H7 (cell line): ENCODE results near the gene PHF20. TPM values are rescaled to one million over a fixed set of nuclear protein-coding genes. Genes with fewer than 3 reads are reported as not detected.

Experiments
- DNase-seq: peaks from one replicate; pipeline ENCODE4 v3.0.0; 2012
- H3K27me3 ChIP-seq: 2 replicates; pipeline ENCODE4 v1.6.0; 2011; ENCODE audit warnings: mild to moderate bottlenecking, low read length; ENCODE audit not compliant: control insufficient read depth, insufficient read depth
- H3K36me3 ChIP-seq: replicated peaks from 2 replicates; pipeline ENCODE4 v1.5.1; 2011; ENCODE audit warnings: low read length; ENCODE audit not compliant: control insufficient read depth, insufficient read depth
- H3K4me3 ChIP-seq: 2 replicates; pipeline ENCODE4 v1.5.1; 2011; ENCODE audit warnings: low read depth, mild to moderate bottlenecking, control low read depth, low read length, moderate library complexity; ENCODE audit not compliant: insufficient read depth
- total RNA-seq: library from RNA; depleted of rRNA; stranded (reverse); fragments of >200 nt; shearing (Covaris generic); gene quantifications from 2 replicates; pipeline ENCODE4 v1.2.3, GENCODE V29; 2014

Gene PHF20
- total RNA-seq, 1 experiment from 2014 or later, result 31.2 TPM

- DNase-seq, result no peak
- H3K36me3 ChIP-seq, result 0 out of 2 replicates have a peak, but pooled peaks cover 1% of the 10 kb centered on the region
- H3K4me3 ChIP-seq, result no peak overlapping the region
- no peaks in the 10 kb centered on the region for H3K27me3 ChIP-seq
Measured at GRCh38 chr20:35788796-35789195, 17.0 kb downstream of the PHF20 start.

GRCh38 chr20:35791097-35791496 lies 19.3 kb downstream of the PHF20 start:
- DNase-seq, result no peak
- H3K27me3 ChIP-seq, result no peaks in the 10 kb centered on the region
- H3K36me3 ChIP-seq, result 0 out of 2 replicates have a peak, but pooled peaks cover 1% of the 10 kb centered on the region
- no peak overlapping the region for H3K4me3 ChIP-seq

- Histone ChIP-seq H3K27me3 (no peaks in the 10 kb centered on the region), H3K4me3 (no peak overlapping the region), H3K36me3 (0 out of 2 replicates have a peak, but pooled peaks cover 1% of the 10 kb centered on the region)
- no peak for DNase-seq
Measured at GRCh38 chr20:35791821-35792220, 20.0 kb downstream of the PHF20 start.

GRCh38 chr20:35792740-35793139 lies 20.9 kb downstream of the PHF20 start:
- DNase-seq, result no peak
- H3K36me3 ChIP-seq, result 0 out of 2 replicates have a peak, but pooled peaks cover 1% of the 10 kb centered on the region
- H3K4me3 ChIP-seq, result no peak overlapping the region
- H3K27me3 ChIP-seq, result no peaks in the 10 kb centered on the region

GRCh38 chr20:35796571-35796970 lies 24.8 kb downstream of the PHF20 start:
- H3K36me3 ChIP-seq, result no peaks in the 10 kb centered on the region; the same call in 1 of the 2 replicates
- no peaks in the 10 kb centered on the region for H3K27me3 ChIP-seq
- no peak overlapping the region for H3K4me3 ChIP-seq
- no peak for DNase-seq

- Histone ChIP-seq H3K36me3 (peaks cover 3% of the 10 kb centered on the region), H3K27me3 (no peaks in the 10 kb centered on the region), H3K4me3 (no peak overlapping the region)
- no peak for DNase-seq
Measured at GRCh38 chr20:35801865-35802264, 30.1 kb downstream of the PHF20 start.

- no peak overlapping the region for H3K4me3 ChIP-seq
- H3K36me3 ChIP-seq, result peaks cover 4% of the 10 kb centered on the region
- DNase-seq, result no peak
- H3K27me3 ChIP-seq, result no peaks in the 10 kb centered on the region
Measured at GRCh38 chr20:35806075-35806474, 34.3 kb downstream of the PHF20 start.

- no peaks in the 10 kb centered on the region for H3K27me3 ChIP-seq
- no peak overlapping the region for H3K4me3 ChIP-seq
- no peak for DNase-seq
- H3K36me3 ChIP-seq, result peaks cover 3% of the 10 kb centered on the region; the same call in 1 of the 2 replicates
Measured at GRCh38 chr20:35807877-35808276, 36.1 kb downstream of the PHF20 start.

GRCh38 chr20:35820715-35821114 lies 48.9 kb downstream of the PHF20 start:
- Histone ChIP-seq H3K36me3 (no peaks in the 10 kb centered on the region; the same call in 1 of the 2 replicates), H3K4me3 (no peak overlapping the region), H3K27me3 (no peaks in the 10 kb centered on the region)
- DNase-seq, result no peak

- no peaks in the 10 kb centered on the region; the same call in 1 of the 2 replicates for H3K36me3 ChIP-seq
- no peaks in the 10 kb centered on the region for H3K27me3 ChIP-seq
- no peak overlapping the region for H3K4me3 ChIP-seq
- no peak for DNase-seq
Measured at GRCh38 chr20:35821807-35822242, 50.0 kb downstream of the PHF20 start.

- DNase-seq, result no peak
- Histone ChIP-seq H3K27me3 (no peaks in the 10 kb centered on the region), H3K36me3 (no peaks in the 10 kb centered on the region; the same call in 1 of the 2 replicates), H3K4me3 (no peak overlapping the region)
Measured at GRCh38 chr20:35823147-35823546, 51.3 kb downstream of the PHF20 start.

- Histone ChIP-seq H3K27me3 (no peaks in the 10 kb centered on the region), H3K36me3 (no peaks in the 10 kb centered on the region; the same call in none of the 2 replicates), H3K4me3 (no peak overlapping the region)
- DNase-seq, result no peak
Measured at GRCh38 chr20:35823937-35824336, 52.1 kb downstream of the PHF20 start.

- DNase-seq, result no peak
- no peaks in the 10 kb centered on the region for H3K27me3 ChIP-seq
- H3K36me3 ChIP-seq, result no peaks in the 10 kb centered on the region; the same call in 1 of the 2 replicates
- H3K4me3 ChIP-seq, result no peak overlapping the region
Measured at GRCh38 chr20:35826397-35826998, 54.7 kb downstream of the PHF20 start.

- Histone ChIP-seq H3K4me3 (no peak overlapping the region), H3K27me3 (no peaks in the 10 kb centered on the region), H3K36me3 (no peaks in the 10 kb centered on the region; the same call in 1 of the 2 replicates)
- DNase-seq, result no peak
Measured at GRCh38 chr20:35828434-35828833, 56.6 kb downstream of the PHF20 start.

GRCh38 chr20:35828916-35829315 lies 57.1 kb downstream of the PHF20 start:
- Histone ChIP-seq H3K4me3 (no peak overlapping the region), H3K36me3 (no peaks in the 10 kb centered on the region; the same call in 1 of the 2 replicates), H3K27me3 (no peaks in the 10 kb centered on the region)
- DNase-seq, result no peak
